HG03439 (cell line): ENCODE data around the gene LYSMD4.

ENCODE experiments used
- ATAC-seq: cut with Tn5 transposase; IDR thresholded peaks from one replicate; pipeline ENCODE4 v1.9.1; 2021; ENCODE audit warnings: mild to moderate bottlenecking, moderate library complexity; ENCODE audit not compliant: unreplicated experiment

LYSMD4 gene

DNA sequence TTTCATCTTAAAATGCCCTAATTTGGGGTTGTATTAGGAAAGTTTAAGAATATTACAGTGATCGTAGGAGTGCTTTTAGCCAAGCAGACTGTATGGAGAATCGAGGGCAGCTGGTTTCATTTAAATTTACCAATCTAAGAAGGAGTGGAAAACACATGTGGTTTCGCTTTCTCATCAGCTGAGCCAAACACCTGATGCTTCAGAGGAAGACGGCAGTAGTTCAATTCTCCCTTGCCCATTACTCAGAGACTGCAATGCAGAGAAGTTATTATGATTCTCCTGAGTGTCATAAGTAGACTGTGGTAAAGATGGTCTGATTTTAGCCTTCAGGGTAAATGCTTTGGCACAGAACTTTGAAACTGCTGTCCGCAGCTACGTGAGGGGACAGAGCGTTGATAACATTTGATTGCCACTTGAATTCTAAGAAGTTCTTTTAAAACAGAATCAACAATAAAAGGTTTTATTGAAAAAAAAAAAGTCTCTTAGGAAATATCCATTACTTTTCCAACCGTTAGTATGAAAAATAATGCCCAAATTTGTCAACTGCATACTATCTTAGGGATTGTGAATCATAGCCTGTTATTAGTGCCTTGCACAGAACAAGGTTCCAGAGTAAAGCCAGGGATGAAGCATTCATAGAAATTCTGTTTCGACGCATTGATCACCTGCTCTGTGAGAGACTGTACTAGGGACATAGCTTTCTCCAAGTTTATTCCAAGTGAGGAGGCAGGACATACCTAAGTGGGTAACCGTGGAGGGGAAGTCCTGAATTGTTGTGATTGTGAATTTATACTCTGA is 25.6 kb downstream of the LYSMD4 start:
- no peak for ATAC-seq

DNA sequence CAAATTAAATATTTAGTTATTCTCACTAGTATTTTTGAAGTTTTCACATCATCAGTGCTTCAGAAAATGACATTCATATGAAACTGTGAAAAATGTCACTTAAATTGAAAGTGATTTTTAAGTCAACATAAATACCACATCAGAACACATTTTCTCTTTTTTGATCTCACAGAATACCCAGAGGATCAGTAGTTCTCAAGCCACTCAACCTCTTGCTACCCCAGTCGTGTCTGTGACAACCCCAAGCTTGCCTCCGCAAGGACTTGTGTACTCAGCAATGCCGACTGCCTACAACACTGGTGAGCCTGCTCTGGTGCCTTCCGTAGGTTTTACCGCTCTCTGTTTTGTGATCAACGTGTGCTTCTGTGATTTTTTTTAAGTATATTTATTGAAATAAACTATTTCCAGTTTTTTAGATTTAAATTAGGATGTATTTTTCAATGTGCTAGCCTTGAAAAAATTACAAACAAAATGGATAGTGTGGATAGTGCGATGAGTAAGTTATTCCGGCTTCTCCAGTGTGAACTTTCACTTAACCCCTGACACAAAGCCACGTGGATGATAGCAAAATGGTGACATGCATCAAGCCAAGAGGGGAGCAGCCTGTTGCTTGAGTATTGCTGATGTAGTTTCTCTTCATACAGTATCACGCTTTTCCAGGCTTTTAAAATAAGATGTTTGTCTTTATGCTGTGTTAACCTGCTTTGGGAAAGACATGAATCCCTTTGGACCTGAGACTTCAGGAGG is 26.5 kb downstream of the LYSMD4 start:
- no peak for ATAC-seq

DNA sequence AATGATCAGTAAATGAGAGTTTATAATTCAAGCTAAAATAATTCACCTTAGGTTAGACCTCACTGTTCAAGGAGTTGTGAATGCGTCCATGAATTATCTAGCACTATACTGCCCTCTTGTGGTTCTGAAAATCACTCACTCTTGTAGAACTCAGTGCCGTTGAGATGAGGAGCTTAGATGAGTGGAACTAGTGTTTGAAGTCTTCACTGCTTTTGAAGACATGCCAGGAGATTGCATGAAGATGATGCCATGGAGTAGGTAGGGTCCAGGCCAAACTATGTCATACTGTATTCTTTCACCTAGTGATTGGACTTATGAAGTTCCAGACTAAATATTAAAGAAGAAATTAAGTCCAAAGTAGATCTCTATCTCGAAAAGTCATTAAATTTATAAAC is 28.8 kb downstream of the LYSMD4 start:
- peak; percentile 58 for ATAC-seq

DNA sequence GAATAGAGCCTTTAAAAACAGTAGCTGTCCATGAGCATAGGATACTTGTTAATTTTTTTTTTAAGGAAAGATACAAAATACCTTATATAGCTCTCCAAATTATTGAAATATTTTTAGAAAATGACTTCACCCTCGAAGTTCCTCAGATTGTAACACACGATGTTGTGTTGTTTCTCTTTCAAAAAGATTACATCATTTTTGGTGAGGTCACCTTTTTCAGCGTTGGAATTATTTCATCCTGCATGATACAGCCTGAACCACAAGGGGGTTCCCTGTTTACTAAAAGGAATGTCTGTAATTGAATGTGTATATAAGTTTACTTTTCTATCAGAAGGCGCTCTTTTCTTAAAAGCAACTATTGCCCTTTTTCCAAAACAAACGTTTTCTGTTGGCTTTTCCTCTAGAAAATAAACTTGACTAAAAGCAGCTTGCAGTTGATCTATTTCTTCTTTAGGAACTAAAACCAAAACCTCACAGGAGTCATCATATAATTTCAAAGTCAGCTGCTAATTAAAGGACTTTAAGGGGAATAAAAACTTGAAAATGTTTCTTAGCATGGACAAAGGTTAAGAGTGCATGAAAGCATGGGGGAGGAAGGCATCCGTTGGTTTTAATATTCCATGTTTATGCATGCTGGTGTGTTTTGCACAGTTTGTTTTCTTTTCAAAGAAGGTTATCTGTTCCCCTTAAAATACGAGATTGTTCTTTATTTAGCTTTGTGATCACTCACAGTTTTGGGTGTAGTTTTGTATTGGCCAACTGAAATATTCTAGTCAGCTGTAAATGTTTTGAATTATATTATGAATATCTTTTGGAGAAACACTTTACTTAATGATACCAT is 29.4 kb downstream of the LYSMD4 start:
- ATAC-seq: peak; percentile 62

DNA sequence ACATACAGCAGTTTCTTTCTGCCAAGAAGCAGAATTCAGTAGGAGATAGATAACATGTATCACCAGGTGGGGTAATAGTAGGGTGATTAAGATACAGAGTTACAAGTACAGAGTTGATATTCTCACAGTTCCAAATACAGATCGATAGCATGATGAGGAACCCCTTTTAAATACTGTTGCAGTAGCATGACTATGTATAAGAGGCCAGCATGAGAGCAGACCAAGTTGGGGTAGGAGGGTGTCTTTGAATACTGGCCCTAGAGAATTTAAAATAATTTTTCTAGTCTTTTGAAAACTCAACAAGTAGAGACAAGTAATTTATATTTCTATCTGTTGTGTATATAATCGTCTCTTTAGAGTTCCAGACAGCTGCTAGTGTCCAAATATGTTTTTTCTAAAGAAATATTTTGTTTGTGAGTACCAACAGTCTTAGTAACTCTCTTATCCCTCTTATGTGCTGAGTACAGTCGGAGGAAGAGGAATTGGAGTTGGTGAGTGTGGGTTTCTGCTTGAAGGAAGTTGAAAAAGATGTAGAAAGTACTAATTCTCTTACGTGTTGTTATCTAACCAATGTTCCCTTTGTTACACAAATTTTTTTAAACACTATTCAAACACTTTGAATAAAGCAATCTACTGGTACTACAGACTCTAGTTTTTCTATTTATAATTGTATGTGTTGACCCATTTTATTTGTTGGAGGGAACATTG is 30.2 kb downstream of the LYSMD4 start:
- peak; percentile 6 for ATAC-seq

DNA sequence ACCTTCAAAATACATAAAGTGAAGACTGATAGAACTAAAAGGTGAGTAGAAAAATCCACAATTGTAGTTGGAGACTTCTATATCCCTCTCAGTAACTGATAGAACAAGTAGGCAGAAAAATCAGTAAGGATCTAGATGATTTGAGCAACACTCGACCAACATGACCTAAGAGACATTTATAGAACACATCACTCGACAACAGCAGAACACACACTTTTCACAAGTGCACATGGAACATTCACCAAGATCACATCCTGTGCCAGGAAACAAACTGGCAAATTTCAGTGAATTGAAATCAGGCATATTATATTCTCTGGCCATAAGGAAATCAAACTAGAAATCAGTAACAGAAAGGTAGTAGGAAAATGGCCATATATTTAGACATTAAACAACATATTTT is 37.1 kb downstream of the LYSMD4 start:
- no peak for ATAC-seq

DNA sequence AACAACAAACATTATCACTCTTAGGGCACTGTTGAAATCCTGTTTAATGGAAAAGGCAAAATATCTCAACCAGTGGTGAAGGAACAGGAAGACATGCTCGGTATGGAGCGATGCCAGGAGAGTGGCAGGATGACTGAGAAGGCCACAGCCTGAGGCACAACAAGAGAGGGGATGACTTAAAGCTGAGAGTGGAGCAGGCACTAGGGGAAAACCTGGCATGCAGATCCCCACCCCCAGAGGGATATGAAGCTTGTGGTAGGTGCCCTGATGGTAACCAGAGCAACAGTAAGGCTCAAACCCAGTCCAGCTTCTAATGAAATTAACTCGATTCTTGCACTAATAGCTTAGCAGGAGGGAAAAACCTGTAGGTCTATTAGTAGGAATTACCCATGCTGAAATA is 40.4 kb downstream of the LYSMD4 start:
- ATAC-seq: no peak

DNA sequence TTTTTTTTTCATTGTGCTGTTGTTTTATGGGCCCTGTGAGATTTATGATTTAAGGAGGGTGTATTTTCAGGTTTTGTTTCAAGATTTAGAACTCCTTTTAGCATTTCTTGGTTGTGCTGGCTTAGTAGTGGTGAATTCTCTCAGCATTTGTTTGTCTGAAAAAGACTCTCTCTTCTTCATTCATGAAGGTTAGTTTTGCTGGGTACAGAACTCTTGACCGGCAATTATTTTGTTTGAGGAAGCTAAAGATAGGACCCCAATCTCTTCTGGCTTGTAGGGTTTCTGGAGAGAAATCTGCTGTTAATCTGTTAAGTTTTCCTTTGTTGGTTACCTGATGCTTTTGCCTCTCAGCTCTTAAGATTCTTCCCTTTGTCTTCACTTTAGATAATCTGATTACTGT is 46.9 kb downstream of the LYSMD4 start:
- ATAC-seq: no peak

DNA sequence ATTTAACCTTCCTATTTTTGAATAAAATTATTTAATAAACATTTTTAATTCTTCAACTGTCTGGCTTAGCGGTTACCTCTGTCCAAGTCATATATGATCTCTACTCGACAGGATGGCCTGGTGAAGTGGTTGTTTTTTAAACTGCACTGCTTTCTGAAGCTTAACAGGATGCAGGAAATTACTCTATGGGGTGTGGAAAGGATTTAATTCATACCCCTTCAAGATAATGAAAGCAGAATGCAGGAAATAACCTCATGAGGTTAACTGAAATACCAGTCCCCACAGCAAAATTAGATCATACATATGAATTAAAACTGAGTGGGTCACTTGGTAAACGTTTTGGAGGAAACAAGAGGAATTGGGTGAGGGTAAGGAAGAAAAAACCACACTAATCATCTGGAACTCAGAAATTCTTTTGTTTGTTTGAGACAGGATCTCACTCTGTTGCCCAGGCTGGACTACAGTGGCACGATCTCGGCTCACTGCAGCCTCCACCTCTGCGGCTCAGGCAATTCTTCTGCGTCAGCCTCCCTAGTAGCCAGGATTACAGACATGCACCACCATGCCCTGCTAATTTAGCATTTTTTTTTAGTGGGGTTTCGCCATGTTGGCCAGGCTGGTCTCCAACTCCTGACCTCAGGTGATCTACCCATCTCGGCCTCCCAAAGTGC is 50.1 kb downstream of the LYSMD4 start:
- ATAC-seq: no peak

DNA sequence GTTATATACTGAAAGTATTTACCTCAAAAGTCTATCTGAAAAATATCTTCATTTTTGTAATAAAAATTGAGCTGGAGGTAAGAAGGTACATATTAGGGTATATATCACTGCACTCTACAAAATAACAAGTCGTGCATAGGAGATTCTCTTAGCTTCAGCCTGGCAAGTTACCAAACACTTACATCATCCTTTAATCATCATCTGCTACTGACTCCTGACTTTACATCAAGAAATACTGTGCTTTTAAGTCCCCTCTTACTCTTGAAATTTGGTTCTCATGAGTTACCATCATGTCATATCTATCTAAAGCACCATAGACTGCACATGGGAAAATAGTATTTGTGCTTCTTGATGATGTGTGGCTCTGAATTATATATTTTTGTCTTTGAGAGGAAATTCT is 50.8 kb downstream of the LYSMD4 start:
- no peak for ATAC-seq

DNA sequence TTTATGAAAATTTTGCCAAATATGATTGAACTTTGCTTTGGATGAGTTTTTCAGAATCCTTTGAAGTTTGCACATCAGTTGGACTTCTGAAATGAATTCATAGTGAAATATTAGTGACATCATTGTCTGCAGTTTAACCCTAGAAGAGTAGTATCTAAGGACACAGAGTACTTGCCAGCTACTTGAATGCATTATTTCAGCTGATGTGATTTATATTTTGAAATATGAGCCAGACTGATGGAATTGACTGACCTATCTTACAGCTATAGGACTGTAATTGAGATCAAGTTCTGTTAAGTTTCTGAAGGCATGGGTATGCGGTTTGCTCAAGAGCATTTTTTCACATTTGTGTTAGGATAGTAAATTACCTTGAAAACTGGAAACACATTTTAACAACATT is 51.2 kb downstream of the LYSMD4 start:
- ATAC-seq: no peak

DNA sequence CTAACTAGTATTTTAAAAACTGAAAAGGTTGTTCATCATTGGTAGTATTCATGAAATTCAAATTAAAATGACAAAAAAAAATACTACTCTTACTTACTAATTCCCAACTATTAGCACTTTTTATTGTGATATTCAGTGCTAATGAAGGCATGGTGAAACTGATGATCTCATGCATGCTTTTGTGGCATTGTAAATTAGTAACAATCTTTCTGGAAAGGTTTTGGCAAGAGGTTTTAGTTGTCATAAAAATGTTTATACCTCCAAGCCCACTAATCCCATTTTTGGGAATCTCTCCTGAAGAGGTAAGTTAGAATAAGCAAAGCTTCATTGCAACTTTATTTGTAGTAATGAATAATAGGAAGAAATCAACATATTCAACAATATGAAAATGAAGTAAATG is 53.0 kb downstream of the LYSMD4 start:
- no peak for ATAC-seq

DNA sequence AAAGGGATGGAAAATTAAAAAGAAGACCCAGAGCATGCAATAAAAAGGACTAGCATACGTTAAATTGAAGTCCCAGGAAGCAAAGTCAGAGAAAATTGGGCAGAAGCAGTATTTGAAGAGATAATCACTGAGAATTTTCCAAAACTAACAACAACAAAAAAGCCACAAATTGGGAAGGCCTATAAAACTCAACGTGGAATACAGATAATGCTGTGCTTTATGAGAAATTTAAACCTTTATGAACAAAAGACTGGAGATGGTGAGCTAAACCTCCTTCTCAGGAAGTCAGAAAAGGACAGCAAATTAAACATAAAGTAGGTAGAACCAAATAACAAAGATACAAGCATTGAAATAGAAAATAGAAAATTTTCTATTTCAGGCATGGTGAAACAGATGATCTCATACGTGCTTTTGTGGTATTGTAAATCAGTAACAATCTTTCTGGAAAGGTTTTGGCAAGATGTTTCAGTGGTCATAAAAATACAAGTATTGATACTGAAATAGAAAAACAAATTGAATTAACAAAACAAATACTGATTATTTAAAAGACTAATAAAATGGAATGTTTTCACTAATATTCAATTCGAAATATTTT is 55.6 kb downstream of the LYSMD4 start:
- ATAC-seq: no peak
